ENCODE measurements around the gene IQCE.

Gene IQCE

DNA sequence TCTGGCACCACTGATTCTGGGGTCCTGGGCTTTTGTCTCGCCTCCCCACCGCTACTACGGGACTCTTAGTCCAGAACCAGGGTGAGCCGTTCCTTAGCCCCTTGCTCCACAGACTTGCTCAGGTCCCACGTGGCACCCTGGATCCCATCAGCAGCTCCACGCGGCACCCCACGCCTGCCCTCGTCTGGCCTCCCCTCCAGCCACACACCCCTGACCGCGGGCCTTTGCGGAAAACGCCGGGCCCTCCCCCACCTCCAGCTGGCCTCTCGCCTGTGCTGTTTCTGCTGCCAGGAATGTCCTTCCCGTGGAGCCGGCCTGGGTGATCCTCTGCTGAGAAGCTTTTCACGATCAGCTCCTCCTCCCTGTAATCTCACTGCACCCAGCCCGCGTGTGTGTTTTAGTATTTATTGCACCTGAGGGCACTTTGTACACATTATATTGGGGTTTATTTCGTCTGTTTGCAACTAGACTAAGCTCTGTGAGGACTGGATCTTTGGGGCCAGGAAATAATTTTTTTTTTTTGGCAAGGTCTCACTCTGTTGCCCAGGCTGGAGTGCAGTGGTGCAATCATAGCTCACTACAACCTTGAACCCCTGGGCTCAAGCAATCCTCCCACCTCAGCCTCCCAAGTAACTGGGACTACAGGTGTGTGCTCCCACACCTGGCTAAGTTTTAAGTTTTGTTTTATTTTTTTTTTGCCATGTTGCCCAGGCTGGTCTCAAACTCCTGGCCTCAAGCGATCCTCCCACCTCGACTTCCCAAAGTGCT, 62.5 kb downstream of the IQCE start:
- DNase-seq, result no peak

DNA sequence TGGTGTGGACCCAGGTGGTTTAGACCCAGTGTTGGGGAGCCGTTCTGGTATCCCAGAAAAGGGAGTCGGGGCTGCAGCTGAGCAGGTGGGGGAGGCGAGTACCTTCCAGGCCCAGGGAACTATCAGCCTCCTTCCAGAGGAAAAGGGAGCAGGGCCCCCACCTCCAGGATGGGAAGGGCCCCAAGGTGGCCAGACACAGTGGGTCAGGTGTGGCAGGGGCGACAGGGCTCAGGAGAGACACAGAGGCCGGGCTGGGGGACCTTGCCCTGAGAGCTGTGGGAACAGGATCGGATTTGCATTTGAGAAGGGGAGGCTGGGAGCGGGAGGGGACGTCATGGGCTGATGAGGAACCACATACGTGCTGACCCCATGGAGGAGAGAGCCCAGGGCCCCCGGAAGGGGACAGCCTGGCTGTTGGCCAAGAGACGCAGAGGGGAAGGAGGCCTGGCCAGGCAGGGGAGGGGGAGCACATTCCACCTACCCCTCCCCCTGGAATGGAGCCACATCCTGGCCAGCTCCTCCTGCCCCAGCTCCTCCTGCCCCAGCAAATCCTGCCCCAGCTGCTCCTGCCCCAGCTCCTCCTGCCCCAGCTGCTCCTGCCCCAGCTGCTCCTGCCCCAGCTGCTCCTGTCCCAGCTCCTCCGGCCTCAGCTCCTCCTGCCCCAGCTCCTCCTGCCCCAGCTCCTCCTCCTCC, 63.3 kb downstream of the IQCE start:
- no peak for DNase-seq

DNA sequence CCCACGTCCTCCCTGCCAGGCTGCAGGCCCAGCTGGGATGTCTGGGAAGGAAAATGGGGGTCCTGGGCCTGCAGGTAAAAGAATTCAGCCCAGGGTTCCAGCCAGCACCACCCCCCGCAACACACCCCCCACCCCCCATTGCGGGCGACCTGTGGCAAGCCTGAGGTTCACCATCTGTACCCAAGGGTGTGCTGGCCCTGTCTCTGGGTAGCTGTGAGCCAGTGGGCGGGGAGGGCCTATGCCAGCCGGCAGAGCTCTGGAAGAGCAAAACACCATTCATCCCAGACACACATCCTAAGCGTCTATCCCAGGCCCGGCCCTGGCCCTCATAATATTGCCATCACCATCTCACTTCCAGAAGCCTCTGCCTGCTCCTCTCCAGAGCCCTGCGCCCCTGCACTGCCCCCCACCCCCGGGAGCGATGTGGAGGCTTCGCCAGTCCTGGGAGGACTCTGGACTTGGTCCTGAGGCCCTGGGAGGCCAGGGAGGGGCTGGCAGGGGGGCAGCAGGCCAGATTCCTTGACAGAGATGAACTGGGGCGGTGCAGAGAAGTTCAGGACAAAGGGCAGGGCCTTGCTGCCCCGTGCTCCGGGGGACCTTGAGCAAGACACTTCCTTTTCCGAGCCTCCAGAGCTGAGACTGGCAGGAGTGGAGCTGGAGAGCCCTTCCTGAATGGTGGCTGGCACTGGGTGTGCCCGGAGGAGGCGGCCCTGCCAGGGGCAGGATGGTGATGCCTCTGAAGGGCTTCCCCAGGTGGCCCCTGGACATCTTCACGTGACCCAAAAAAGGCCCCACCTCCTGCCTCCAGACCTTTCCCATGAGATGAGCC, 64.3 kb downstream of the IQCE start:
- no peak for DNase-seq

DNA sequence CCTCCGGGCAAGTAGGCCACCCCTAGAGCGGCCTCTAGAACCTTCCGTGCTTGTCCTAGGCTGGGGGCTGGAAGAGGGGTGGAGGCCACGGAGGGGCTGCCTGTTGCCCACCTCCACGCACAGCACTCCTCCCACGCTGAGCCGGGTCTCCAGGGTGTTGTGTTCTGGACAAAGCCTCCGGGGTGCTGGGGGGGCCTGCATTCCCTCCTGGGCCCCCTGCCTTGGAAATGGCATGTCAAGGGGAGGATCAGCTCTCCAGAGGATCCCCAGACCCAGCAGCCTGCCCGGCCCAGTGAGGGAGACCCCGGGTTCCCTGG, 64.9 kb downstream of the IQCE start:
- DNase-seq, result no peak

DNA sequence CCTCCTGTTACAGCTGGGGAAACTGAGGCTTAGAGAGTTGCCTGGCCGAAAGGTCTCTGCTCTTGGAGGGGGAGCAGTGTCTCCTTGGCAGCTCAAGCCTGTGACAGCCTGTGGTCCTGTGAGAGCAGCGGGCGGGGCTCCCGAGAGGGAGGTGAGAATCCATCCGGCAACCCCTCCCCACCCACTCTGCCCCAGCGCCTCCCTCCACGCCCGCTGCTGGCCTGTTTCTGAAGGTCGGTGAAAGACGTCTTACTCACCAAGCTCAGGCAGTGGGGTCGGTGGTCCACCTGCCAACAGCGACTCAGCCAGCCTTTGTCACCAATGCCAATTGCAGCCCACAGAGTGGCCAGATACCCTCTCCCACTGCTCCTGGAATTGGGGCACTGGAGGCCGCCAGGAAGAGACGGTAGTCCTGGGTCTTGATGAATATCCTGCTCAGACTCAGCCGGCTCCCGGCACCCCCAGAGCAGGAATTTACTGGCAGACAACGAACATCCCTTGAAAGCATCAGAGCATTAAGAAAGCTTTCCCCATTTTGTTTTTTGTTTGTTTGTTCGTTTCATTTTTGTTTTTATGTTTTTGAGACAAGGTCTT, 65.6 kb downstream of the IQCE start:
- no peak for DNase-seq

DNA sequence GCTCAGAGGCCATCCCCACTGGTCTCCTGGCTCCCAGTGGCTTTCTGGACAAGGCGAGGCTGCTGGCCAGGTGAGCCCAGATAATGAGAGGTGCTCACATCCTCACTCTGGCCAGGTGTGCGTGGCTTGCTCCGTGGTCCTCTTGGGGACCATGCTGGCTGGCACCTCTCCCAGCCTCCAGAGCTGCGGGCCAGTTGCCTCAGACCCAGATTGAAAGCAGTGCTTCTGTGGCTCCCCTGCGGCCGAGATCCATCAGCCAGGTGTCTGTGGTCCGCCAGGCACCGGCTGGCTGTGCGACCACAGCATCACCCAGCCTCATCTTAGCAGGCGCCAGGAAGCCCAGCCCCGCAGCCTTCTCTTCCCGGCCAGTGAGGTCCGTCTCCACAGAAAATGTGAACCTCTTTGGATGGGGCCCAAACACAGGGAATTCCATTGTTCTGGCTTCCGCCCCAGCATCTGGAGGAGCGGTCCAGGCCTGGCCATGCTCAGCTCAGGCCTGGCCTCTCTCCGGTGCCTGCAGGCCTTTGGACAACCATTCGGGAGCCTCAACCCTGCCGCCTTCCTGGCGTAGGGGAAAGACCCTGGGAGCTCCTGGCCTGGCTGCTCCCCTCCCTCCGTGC, 67.8 kb downstream of the IQCE start:
- DNase-seq, result no peak

DNA sequence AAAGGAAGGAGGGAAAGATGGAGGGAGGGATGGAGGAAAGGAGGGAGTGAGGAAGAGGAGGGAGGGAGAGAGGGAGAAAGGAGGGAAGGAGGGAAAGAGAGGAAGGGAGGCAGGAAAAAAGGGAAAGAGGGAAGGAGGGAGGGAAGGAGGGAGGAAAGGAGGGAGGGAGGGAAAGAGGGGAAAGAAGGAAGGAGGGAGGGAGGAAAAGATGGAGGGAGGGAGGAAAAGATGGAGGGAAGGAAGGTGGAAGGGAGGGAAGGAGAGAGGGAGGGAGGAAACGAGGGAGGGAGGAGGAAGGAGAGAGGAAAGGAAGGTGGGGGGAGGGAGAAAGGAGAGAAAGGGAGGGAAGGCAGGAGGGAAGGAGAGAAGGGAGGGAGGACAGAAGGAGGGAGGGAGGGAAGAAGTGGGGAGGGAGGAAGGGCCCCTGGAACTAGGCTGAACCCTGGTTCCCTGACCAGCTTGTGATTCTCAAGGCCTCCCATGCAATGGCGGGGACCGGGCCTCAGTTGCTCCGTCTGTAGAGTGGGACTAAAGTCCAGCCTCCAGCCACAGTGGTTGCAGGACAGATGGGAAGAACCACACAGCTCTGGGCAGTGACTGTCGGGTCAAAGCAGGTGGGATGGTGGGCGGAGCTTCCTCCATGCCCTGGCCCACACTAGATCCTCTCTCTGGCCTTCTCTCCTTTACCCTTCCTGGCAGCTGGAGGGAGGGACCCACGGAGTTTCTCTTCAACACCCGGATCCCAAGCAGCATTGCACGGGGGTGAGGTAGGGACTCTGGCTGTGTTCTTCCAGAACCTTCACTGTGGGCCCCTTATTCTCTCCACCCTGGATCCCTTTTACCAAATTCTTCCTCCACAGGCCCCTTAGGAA, 68.7 kb downstream of the IQCE start:
- no peak for DNase-seq

- DNase-seq, result no peak
These were observed 69.3 kb downstream of the IQCE start for GRCh38 chr7:2628130-2628482.

DNA sequence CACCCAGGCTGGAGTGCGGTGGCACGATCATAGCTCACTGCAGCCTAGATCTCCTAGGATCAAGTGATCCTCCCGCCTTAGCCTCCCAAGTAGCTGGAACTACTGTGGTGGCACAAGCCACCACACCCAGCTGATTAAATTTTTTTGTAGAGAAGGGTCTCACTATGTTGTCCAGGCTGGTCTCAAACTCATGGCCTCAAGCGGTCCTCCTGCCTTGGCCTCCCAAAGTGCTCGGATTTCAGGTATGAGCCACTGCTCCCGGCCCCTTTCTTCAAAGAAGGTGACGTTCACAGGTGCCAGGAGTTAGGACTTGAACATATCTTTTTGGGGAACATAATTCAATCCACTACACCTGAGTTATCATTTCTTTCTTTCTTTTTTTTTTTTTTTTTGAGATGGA, 70.1 kb downstream of the IQCE start:
- DNase-seq, result no peak

DNA sequence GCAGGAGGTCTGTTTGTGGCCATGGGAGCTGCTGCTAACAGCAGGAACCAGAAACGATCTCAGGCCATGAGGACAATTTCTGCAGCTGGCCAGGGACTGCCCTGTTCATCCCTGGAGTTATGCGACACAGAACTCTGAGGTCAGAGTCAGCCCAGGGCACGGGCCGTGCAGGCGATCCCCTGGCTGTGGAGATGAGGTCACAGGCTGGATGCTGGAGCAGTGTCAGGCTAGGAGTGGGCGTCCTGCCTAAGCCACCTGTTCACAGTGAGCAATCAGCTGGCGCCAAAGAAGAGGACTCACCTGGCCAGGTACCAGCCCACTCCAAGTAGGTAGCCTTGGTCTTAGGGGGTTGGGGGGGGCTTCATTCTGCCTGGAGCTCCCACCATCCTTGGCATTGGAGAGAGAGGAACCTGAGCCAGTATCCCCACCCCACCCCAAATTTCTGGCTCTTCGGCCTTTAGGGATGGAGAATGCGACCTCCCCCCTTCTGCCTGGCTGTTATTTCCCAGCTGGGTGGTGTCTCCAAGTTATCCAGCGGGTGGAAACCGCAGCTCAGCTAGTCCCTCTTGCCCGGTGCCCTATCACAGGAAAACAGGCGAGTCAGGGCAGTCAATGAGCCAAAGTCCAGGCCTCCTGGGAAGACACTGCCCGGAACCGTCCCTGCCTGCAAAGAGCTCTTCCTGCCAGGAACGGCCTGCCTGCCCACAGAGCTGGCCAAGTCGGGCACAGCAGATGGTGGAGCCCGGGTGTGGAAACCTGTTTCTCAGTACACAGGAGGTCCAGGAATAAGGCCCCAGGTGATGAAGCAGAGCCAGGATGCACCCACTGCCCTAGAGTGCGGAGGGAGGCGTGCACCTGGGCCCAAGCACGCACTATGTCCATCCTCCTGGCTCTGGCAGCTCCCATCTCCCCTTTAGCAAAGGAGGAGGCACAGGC, 71.2 kb downstream of the IQCE start:
- DNase-seq, result no peak

GRCh38 chr7:2631946-2632732, 73.4 kb downstream of the IQCE start, which contains the start of gene TTYH3:
Gene TTYH3 (plus strand): TSS chr7:2631986. CDS start chr7:2632156, 170 bp downstream.
- DNase-seq, result no peak

GRCh38 chr7:2632733-2633537, 74.2 kb downstream of the IQCE start:
- DNase-seq, result peak; percentile 19

DNA sequence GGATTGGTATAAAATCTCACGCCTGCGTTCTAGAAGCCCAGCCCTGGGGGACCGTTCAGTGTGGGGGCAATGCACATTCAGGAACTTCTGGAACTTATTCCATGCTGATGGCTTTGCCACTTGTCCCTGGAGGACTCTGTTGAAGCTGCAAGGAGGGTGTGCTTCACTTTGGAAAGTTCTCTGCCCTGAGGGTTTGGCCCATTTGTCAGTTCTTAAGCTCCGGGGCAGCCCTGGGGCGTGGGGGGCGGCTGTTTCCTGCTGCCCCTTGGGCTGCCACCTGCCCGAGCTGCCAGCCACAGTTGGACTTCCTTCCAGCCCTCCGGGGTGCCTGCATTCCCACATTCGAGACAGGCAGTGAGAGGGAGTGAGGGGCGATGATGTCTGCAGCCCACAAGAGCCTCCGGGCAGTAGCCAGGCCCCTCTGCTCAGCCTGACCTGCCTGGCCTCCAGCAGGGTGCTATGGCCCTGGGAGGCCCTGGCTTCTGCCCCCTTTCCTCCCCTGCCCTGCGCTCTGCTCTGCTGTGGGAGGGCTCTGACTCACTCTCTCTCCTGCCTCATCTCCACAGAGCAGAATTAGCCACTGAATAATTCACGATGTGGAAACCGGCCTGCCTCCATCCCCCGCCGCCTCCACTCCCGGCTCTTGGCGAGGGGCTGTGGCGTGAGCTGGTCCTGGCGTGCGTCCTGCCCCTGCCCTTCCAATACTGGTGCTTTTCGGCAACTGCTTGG, 74.9 kb downstream of the IQCE start:
- no peak for DNase-seq

- DNase-seq, result no peak
These were observed 75.7 kb downstream of the IQCE start for GRCh38 chr7:2634267-2635145.

DNA sequence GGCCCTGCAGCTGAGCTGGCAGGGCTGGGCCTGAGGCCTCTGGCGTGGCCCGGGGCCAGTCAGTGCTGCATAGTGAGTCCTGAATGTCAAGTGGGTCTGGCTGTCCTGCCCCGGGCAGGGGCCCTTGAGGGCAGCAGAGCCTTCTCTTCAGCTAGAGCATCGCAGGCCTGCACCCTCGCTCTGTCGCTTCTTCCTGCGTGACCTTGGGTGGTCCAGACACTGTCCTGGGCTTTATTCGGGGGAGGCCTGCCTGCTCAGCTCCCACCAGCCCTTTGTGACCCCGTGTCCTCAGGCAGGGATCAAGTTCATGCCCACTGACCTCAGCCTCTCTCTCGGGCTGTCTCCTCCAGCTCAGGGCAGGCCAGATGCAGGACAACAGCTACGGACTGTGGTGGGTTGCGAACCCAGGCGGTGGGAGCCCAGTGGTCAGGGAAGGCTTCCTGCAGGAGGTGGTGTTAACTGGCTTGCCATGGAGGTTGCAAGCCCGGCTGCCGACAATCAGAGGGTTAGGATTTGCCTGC, 76.4 kb downstream of the IQCE start:
- no peak for DNase-seq

DNA sequence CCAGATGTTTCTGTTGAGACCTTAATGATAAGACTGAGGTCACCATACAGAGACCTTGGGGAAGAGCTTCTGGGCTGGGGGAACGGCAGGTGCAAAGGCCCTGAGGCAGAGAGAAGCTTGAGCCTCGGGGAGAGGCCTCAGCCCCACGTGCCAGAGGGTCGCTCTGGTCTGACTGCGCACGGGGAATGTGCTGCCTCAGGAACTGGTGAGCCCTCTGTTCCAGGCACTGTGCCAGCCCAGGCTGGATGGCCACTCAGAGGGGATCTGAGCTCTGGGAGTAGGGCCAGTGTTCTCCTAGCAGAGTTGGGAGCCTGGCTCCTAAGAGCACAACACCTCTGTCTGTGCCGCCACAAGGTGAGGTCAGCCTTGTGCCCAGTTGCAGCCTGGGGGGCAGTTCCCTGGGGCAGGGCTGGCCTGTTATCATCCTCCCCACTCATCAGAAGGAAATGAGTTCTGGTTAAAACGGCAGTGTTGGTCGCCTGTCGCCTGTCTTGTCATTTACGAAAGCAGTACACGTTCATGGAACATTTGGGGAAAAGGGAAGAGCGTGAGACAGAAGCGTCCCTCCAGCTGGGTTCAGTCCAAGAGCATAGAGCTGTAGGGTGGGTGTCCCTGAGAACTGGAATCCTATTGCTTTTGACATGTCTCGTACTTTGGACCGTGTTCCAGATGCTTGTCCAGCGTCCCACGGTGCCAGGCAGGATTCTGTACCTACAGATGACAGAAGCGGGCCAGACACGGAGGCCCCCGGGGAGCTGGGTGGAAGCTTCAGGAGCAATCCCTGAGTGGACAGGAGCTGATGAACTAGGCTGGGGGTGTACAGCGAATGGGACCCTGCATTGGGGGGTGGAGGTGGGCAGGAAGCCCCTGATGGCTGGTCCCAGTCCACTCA, 77.3 kb downstream of the IQCE start:
- DNase-seq, result no peak
